ENCODE measurements around the gene BCL11A.

DNA sequence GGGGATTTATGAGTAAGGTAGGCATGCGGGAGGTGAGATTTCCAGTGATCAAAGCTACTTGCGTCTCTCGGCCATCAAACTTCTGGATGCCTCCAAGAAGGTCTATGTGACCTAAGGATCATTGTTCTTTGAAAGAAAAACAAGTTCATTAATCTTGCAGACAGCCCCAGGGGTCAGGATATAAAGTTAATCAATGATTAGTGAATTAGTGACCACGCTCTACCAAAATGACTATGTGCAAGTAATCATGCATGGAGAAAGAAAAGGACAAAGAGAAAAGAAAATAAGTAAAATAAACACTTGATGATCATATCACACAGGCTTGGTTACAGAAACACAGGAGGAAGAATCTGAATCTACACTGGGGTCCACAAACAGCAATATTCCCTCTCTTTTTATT lies 42.5 kb upstream of the BCL11A start:
- TF ChIP-seq, protein P1, sequence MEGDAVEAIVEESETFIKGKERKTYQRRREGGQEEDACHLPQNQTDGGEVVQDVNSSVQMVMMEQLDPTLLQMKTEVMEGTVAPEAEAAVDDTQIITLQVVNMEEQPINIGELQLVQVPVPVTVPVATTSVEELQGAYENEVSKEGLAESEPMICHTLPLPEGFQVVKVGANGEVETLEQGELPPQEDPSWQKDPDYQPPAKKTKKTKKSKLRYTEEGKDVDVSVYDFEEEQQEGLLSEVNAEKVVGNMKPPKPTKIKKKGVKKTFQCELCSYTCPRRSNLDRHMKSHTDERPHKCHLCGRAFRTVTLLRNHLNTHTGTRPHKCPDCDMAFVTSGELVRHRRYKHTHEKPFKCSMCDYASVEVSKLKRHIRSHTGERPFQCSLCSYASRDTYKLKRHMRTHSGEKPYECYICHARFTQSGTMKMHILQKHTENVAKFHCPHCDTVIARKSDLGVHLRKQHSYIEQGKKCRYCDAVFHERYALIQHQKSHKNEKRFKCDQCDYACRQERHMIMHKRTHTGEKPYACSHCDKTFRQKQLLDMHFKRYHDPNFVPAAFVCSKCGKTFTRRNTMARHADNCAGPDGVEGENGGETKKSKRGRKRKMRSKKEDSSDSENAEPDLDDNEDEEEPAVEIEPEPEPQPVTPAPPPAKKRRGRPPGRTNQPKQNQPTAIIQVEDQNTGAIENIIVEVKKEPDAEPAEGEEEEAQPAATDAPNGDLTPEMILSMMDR (IDR thresholded peaks at IDR 0.05), result no peak
- TF ChIP-seq POLR2AphosphoS5 (IDR thresholded peaks at IDR 0.05) (no peak), POLR2A (IDR thresholded peaks at IDR 0.05) (no peak), EP300 (IDR thresholded peaks at IDR 0.05) (no peak)
